ENCODE measurements around the gene F11R.
"Not testable (repeated sequence)": the region's sequence is repeated elsewhere in the genome, so short reads cannot be mapped to it uniquely, and the experiment has no call there.

DNA sequence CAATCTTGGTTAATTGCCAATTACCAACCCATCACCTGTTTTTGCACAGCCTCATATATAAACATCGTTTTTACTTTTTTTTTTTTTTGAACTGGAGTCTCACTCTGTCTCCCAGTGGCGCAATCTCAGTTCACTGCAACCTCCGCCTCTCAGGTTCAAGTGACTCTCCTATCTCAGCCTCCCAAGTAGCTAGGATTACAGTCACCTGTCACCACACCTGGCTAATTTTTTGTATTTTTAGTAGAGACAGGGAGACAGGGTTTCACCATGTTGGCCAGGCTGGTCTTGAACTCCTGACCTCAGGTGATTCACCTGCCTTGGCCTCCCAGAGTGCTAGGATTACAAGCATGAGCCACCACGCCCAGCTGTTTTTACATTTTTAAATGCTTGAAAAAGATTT lies 28.9 kb downstream of the F11R start:
- TF ChIP-seq, protein P1, sequence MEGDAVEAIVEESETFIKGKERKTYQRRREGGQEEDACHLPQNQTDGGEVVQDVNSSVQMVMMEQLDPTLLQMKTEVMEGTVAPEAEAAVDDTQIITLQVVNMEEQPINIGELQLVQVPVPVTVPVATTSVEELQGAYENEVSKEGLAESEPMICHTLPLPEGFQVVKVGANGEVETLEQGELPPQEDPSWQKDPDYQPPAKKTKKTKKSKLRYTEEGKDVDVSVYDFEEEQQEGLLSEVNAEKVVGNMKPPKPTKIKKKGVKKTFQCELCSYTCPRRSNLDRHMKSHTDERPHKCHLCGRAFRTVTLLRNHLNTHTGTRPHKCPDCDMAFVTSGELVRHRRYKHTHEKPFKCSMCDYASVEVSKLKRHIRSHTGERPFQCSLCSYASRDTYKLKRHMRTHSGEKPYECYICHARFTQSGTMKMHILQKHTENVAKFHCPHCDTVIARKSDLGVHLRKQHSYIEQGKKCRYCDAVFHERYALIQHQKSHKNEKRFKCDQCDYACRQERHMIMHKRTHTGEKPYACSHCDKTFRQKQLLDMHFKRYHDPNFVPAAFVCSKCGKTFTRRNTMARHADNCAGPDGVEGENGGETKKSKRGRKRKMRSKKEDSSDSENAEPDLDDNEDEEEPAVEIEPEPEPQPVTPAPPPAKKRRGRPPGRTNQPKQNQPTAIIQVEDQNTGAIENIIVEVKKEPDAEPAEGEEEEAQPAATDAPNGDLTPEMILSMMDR (IDR thresholded peaks at IDR 0.05; ENCODE audit: insufficient read depth, low read length): not testable (repeated sequence)
- not testable (repeated sequence) for TF ChIP-seq POLR2AphosphoS5 (IDR thresholded peaks at IDR 0.05; ENCODE audit: low read depth); GABPA (IDR thresholded peaks at IDR 0.05; ENCODE audit: low read depth); SPI1 (IDR thresholded peaks at IDR 0.05; ENCODE audit: borderline replicate concordance, low read depth)
- TF ChIP-seq, protein P2, sequence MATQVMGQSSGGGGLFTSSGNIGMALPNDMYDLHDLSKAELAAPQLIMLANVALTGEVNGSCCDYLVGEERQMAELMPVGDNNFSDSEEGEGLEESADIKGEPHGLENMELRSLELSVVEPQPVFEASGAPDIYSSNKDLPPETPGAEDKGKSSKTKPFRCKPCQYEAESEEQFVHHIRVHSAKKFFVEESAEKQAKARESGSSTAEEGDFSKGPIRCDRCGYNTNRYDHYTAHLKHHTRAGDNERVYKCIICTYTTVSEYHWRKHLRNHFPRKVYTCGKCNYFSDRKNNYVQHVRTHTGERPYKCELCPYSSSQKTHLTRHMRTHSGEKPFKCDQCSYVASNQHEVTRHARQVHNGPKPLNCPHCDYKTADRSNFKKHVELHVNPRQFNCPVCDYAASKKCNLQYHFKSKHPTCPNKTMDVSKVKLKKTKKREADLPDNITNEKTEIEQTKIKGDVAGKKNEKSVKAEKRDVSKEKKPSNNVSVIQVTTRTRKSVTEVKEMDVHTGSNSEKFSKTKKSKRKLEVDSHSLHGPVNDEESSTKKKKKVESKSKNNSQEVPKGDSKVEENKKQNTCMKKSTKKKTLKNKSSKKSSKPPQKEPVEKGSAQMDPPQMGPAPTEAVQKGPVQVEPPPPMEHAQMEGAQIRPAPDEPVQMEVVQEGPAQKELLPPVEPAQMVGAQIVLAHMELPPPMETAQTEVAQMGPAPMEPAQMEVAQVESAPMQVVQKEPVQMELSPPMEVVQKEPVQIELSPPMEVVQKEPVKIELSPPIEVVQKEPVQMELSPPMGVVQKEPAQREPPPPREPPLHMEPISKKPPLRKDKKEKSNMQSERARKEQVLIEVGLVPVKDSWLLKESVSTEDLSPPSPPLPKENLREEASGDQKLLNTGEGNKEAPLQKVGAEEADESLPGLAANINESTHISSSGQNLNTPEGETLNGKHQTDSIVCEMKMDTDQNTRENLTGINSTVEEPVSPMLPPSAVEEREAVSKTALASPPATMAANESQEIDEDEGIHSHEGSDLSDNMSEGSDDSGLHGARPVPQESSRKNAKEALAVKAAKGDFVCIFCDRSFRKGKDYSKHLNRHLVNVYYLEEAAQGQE (IDR thresholded peaks at IDR 0.05; ENCODE audit: insufficient replicate concordance, low read depth): not testable (repeated sequence)
